ENCODE data around the gene SPACA7. TPM values are rescaled to one million over a fixed set of nuclear protein-coding genes. Genes with fewer than 3 reads are reported as not detected.

SPACA7 gene
- total RNA-seq, 4 donors from 2014 or later: not detected

- DNase-seq: no peak
- no peak for TF ChIP-seq CTCF (IDR thresholded peaks at IDR 0.05)
- no peak for TF ChIP-seq POLR2AphosphoS5 (IDR thresholded peaks at IDR 0.05)
- no peak for TF ChIP-seq EP300 (IDR thresholded peaks at IDR 0.05; ENCODE audit: low read depth)
- no peak for TF ChIP-seq POLR2A (IDR thresholded peaks at IDR 0.05)
- intact Hi-C loops (cut with DNase I; ENCODE audit: low total_unique reads) (no loop called here), in situ Hi-C loops (cut with MboI; ENCODE audit: low pct_ligation_motif_present in 1 of 4, low pct_unique_long_range_greater_than_20kb in 1 of 4, low sequenced_read_pairs in 3 of 4) (no loop called here)
- WGBS, 2 donors (ENCODE audit: low coverage in 1 of 2): 93% methylated on average over 36 of the region's 50 CpGs; no CpG with 5 or more reads in 1 of the 2 donors
- Histone ChIP-seq H3K27ac (no peak overlapping the region), H3K4me1 (no peaks in the 10 kb centered on the region), H3K4me3 (no peak overlapping the region), H3K9me3 (no peaks in the 10 kb centered on the region), H3K36me3 (no peaks in the 10 kb centered on the region), H3K27me3 (peaks cover 29% of the 10 kb centered on the region)
These were observed 33.3 kb upstream of the SPACA7 start for GRCh38 chr13:112342841-112343361.

DNA sequence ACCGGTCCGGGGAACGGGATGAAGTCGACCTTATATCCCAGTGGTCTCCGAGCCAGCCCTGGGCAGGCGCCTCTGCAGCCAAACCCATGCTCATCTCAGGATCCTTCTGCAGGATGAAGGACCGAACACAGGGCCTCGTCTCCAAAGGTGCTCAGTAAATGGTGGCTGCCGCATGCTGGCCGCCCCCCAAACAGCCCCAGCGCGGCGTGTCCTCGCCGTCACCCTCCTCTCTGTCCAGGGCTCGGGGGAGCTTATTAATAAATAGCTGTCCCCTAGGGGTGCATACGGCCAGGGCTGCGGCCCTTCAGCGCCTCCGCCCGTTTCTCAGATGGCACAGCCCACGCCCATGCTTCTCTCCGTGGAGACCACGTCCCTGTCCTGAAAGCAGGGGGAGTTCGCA lies 32.6 kb upstream of the SPACA7 start:
- intact Hi-C loops (cut with DNase I; ENCODE audit: low total_unique reads): no loop called here
- in situ Hi-C loops (cut with MboI; ENCODE audit: low pct_ligation_motif_present in 1 of 4, low pct_unique_long_range_greater_than_20kb in 1 of 4, low sequenced_read_pairs in 3 of 4): no loop called here
- H3K9me3 ChIP-seq: no peaks in the 10 kb centered on the region
- H3K36me3 ChIP-seq: no peaks in the 10 kb centered on the region
- no peak overlapping the region for H3K27ac ChIP-seq
- no peaks in the 10 kb centered on the region for H3K4me1 ChIP-seq
- H3K27me3 ChIP-seq: peaks cover 36% of the 10 kb centered on the region
- 80 to 87% methylated on average over 8 to 25 of the region's 25 CpGs for WGBS, 2 donors (ENCODE audit: low coverage in 1 of 2)
- TF ChIP-seq CTCF (IDR thresholded peaks at IDR 0.05): no peak
- TF ChIP-seq POLR2A (IDR thresholded peaks at IDR 0.05): no peak
- no peak for TF ChIP-seq EP300 (IDR thresholded peaks at IDR 0.05; ENCODE audit: low read depth)
- TF ChIP-seq POLR2AphosphoS5 (IDR thresholded peaks at IDR 0.05): no peak
- H3K4me3 ChIP-seq: no peak overlapping the region
- no peak for DNase-seq

DNA sequence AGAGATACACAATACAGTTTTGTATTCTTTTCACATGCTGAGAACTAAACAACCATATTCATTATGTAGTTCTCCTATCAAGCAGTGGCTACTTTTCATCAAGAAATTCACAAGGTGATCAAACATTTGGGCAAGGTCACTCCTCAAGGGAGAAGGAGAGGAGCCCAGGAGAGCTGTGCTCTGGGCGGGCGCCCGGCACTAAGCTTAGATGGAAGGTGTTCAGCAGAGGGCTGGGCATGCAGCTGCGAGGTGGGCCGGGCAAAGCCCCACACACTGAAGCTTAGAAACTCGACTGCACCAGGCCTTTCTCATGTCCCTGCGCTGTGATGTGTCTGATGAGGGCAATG lies 30.4 kb upstream of the SPACA7 start:
- in situ Hi-C loops (cut with MboI; ENCODE audit: low pct_ligation_motif_present in 1 of 4, low pct_unique_long_range_greater_than_20kb in 1 of 4, low sequenced_read_pairs in 3 of 4): no loop called here
- Histone ChIP-seq H3K4me1 (no peaks in the 10 kb centered on the region), H3K27me3 (peaks cover 42% of the 10 kb centered on the region), H3K36me3 (no peaks in the 10 kb centered on the region), H3K9me3 (no peaks in the 10 kb centered on the region), H3K27ac (no peak overlapping the region), H3K4me3 (no peak overlapping the region)
- no peak for DNase-seq
- WGBS, 2 donors (ENCODE audit: low coverage in 1 of 2): 57 to 100% methylated on average over 3 to 7 of the region's 7 CpGs
- TF ChIP-seq EP300 (IDR thresholded peaks at IDR 0.05; ENCODE audit: low read depth): no peak
- no peak for TF ChIP-seq POLR2AphosphoS5 (IDR thresholded peaks at IDR 0.05)
- TF ChIP-seq POLR2A (IDR thresholded peaks at IDR 0.05): no peak
- TF ChIP-seq CTCF (IDR thresholded peaks at IDR 0.05): no peak
- intact Hi-C loops (cut with DNase I; ENCODE audit: low total_unique reads): no loop called here

- Histone ChIP-seq H3K4me3 (no peak overlapping the region), H3K27me3 (peaks cover 42% of the 10 kb centered on the region), H3K36me3 (no peaks in the 10 kb centered on the region), H3K9me3 (no peaks in the 10 kb centered on the region), H3K27ac (no peak overlapping the region), H3K4me1 (no peaks in the 10 kb centered on the region)
- no peak for TF ChIP-seq POLR2A (IDR thresholded peaks at IDR 0.05)
- TF ChIP-seq POLR2AphosphoS5 (IDR thresholded peaks at IDR 0.05): no peak
- no peak for TF ChIP-seq CTCF (IDR thresholded peaks at IDR 0.05)
- TF ChIP-seq EP300 (IDR thresholded peaks at IDR 0.05; ENCODE audit: low read depth): no peak
- 17 to 21% methylated on average over 6 to 22 of the region's 22 CpGs for WGBS, 2 donors (ENCODE audit: low coverage in 1 of 2)
- DNase-seq: no peak
- in situ Hi-C loops (cut with MboI; ENCODE audit: low pct_ligation_motif_present in 1 of 4, low pct_unique_long_range_greater_than_20kb in 1 of 4, low sequenced_read_pairs in 3 of 4) (no loop called here), intact Hi-C loops (cut with DNase I; ENCODE audit: low total_unique reads) (no loop called here)
These were observed 29.8 kb upstream of the SPACA7 start for GRCh38 chr13:112346173-112346898.
